B cell (primary cell): ENCODE measurements around the gene NTM. TPM values are rescaled to one million over a fixed set of nuclear protein-coding genes. Genes with fewer than 3 reads are reported as not detected.

Experiments
- ATAC-seq: fragments of 200-7000 bp; cut with Tn5 transposase; one replicate; pipeline ENCODE4 v1.10.0; 2021; ENCODE audit warnings: low read depth, mild to moderate bottlenecking, moderate number of reproducible peaks, moderate library complexity
- CTCF ChIA-PET: fragments of 350-600 bp; sonication (Branson Sonifier 250); formaldehyde crosslinking; loops from one replicate; lab custom pipeline; 2021; ENCODE audit warnings: antibody characterized with exemption, inconsistent platforms; lab: Charles Lee
- POLR2A ChIA-PET: fragments of 350-600 bp; sonication (Branson Sonifier 250); formaldehyde crosslinking; loops from one replicate; lab custom pipeline; 2021; ENCODE audit warnings: antibody characterized with exemption; lab: Charles Lee
- DNase-seq: peaks from one replicate; pipeline ENCODE4 v3.0.0; 2013
- H2AFZ ChIP-seq: 2 replicates; pipeline ENCODE4 v1.6.1; 2012; ENCODE audit warnings: mild to moderate bottlenecking, low read depth, low read length; ENCODE audit not compliant: insufficient read depth, poor library complexity, severe bottlenecking
- H3K27ac ChIP-seq, 2 donors: 1 replicate in 1 of 2; 2 replicates in 1 of 2; pipeline ENCODE4 v1.5.1; 2012 to 2013; ENCODE audit warnings: low read length in 2 of 2, mild to moderate bottlenecking in 2 of 2, moderate library complexity in 1 of 2
- H3K27me3 ChIP-seq, 4 experiments: fragments of 200-600 bp in 1 of 4; sonication (generic) in 1 of 4; replicated peaks in 1 of 4; 1 replicate in 2 of 4; 2 replicates in 2 of 4; pipeline versions ENCODE4 v1.6.1 to v1.7.0; 2013 to 2016; ENCODE audit warnings: low read length in 3 of 4, mild to moderate bottlenecking in 2 of 4, mixed read lengths in 1 of 4, moderate library complexity in 1 of 4; ENCODE audit not compliant: insufficient read depth in 4 of 4, control insufficient read depth in 3 of 4; ENCODE audit errors: control extremely low read depth in 1 of 4
- H3K36me3 ChIP-seq, 2 experiments: replicated peaks in 1 of 2; 1 replicate in 1 of 2; 2 replicates in 1 of 2; pipeline versions ENCODE4 v1.6.1 to v1.7.1; 2013; ENCODE audit warnings: low read length in 1 of 2; ENCODE audit not compliant: insufficient read depth in 2 of 2, control insufficient read depth in 1 of 2; ENCODE audit errors: control extremely low read depth in 1 of 2, extremely low read depth in 1 of 2
- H3K4me1 ChIP-seq, 2 donors: fragments of 200-600 bp in 1 of 2; sonication (generic) in 1 of 2; 1 replicate in 1 of 2; 2 replicates in 1 of 2; pipeline versions ENCODE4 v1.5.1 to v1.6.1; 2013 to 2017; ENCODE audit warnings: low read length in 2 of 2; ENCODE audit not compliant: control insufficient read depth in 2 of 2, insufficient read depth in 2 of 2
- H3K4me2 ChIP-seq: replicated peaks from 2 replicates; pipeline ENCODE3; 2012; ENCODE audit warnings: mild to moderate bottlenecking, low read depth, low read length; ENCODE audit not compliant: poor library complexity, severe bottlenecking
- H3K4me3 ChIP-seq, 5 experiments: fragments of 200-600 bp in 1 of 5; sonication (generic) in 1 of 5; 1 replicate in 3 of 5; 2 replicates in 2 of 5; pipeline versions ENCODE4 v1.5.1 to v1.7.0; 2011 to 2016; ENCODE audit warnings: low read length in 4 of 5, mild to moderate bottlenecking in 4 of 5, low read depth in 2 of 5, control low read depth in 1 of 5, moderate library complexity in 1 of 5; ENCODE audit not compliant: insufficient read depth in 1 of 5; ENCODE audit errors: control extremely low read depth in 1 of 5, extremely low read depth in 1 of 5
- H3K79me2 ChIP-seq: fragments of 200-600 bp; sonication (generic); one replicate; pipeline ENCODE4 v1.6.0; 2016; ENCODE audit warnings: low read length; ENCODE audit not compliant: control insufficient read depth, insufficient read depth
- H3K9ac ChIP-seq: fragments of 200-600 bp; sonication (generic); 2 replicates; pipeline ENCODE4 v1.6.1; 2017; ENCODE audit warnings: mild to moderate bottlenecking, low read length, moderate library complexity
- H3K9me3 ChIP-seq, 3 donors: one replicate each; pipeline versions ENCODE4 v1.6.1 to v1.7.1; 2013; ENCODE audit warnings: low read length in 2 of 3; ENCODE audit not compliant: control insufficient read depth in 2 of 3, insufficient read depth in 1 of 3; ENCODE audit errors: control extremely low read depth in 1 of 3
- H4K20me1 ChIP-seq: 2 replicates; pipeline ENCODE4 v1.6.0; 2012; ENCODE audit warnings: mild to moderate bottlenecking, low read length; ENCODE audit not compliant: insufficient read depth, control insufficient read depth, poor library complexity, severe bottlenecking
- H3K27ac Mint-ChIP-seq: one replicate; pipeline ENCODE4 v1.8.0; 2021; ENCODE audit warnings: mixed read lengths
- H3K27me3 Mint-ChIP-seq: one replicate; pipeline ENCODE4 v1.8.0; 2021; ENCODE audit warnings: mixed read lengths
- H3K4me1 Mint-ChIP-seq: one replicate; pipeline ENCODE4 v1.8.0; 2021; ENCODE audit warnings: mixed read lengths
- H3K4me3 Mint-ChIP-seq: one replicate; pipeline ENCODE4 v1.8.0; 2021; ENCODE audit warnings: mixed read lengths
- H3K9me3 Mint-ChIP-seq: one replicate; pipeline ENCODE4 v1.8.0; 2022; ENCODE audit warnings: mixed read lengths; ENCODE audit not compliant: insufficient read depth
- EZH2 ChIP-seq: IDR thresholded peaks from 2 replicates; pipeline ENCODE4 v1.6.1; 2012; ENCODE audit warnings: borderline replicate concordance, low read depth, mild to moderate bottlenecking, moderate library complexity, low read length; ENCODE audit not compliant: insufficient read depth, poor library complexity, severe bottlenecking
- WGBS: methylation state at CpG from one replicate; pipeline ENCODE4 v1.1.5; 2013; ENCODE audit warnings: missing lambda C conversion rate; ENCODE audit not compliant: insufficient coverage; 5-methylcytosine and 5-hydroxymethylcytosine counted together
- intact Hi-C: fragments of 100-400 bp; cut with micrococcal nuclease; formaldehyde crosslinking; loops from one replicate; pipeline ENCODE4 v1.10.0; 2022
- polyA plus RNA-seq: library from polyadenylated mRNA; depleted of rRNA; stranded (reverse); fragments of >200 nt; gene quantifications from 2 replicates; pipeline ENCODE4 v1.2.3, GENCODE V29; 2012
- total RNA-seq, 2 donors: library from RNA; stranded (reverse); fragments of 120-200 nt in 1 of 2; gene quantifications; 1 replicate in 1 of 2; 2 replicates in 1 of 2; pipeline versions ENCODE4 v1.2.3 to v1.2.4, GENCODE V29; 2013 to 2022
- TF ChIP-seq, protein P1 (sequence below): fragments of 200-600 bp; IDR thresholded peaks from one replicate; pipeline ENCODE4 v1.8.0; 2022; ENCODE audit warnings: antibody characterized with exemption, mild to moderate bottlenecking

Gene NTM
- total and polyA plus RNA-seq, 2 donors (not counting 1 experiment from before 2014, with no cell fraction given): not detected

DNA sequence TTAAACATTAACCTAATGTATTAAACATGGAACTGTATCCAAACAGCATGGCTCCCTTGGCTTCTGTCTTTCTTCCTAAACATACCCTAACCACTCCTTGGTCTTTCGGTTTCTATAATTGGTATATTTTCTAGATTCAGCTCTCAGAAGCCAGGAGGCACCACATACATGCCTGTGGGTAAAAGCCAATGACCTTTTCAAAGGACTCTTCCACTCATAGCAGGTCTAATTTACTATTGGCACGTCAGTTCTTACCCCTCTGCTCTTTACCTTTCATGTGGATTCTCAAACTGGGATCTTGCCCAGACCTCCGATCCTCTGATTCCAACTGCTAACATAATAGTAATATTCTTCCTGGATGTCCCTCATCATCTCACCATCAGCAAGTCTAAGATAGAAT is 835.1 kb downstream of the NTM start:
- POLR2A ChIA-PET: no interaction called here
- no peaks in the 10 kb centered on the region for H3K36me3 ChIP-seq
- no peak overlapping the region for H3K9ac ChIP-seq
- H3K4me2 ChIP-seq: no peak overlapping the region
- H3K4me1 Mint-ChIP-seq: no peaks in the 10 kb centered on the region
- DNase-seq (no peak), ATAC-seq (no peak)
- no peaks in the 10 kb centered on the region for H3K79me2 ChIP-seq
- no peak overlapping the region for H2AFZ ChIP-seq
- no peaks in the 10 kb centered on the region for H3K27me3 Mint-ChIP-seq
- 88% methylated on average over 2 of the region's 3 CpGs for WGBS
- no peaks in the 10 kb centered on the region for H4K20me1 ChIP-seq
- intact Hi-C loops: no loop called here
- no peaks in the 10 kb centered on the region for H3K4me1 ChIP-seq
- no peaks in the 10 kb centered on the region for H3K27me3 ChIP-seq
- peaks cover 0 to 3% (median 2%) of the 10 kb centered on the region in 3 donors for H3K9me3 ChIP-seq
- no peaks in the 10 kb centered on the region for H3K9me3 Mint-ChIP-seq
- H3K4me3 Mint-ChIP-seq: no peak overlapping the region
- no peak overlapping the region for H3K4me3 ChIP-seq
- TF ChIP-seq EZH2: no peak
- TF ChIP-seq, protein P1, sequence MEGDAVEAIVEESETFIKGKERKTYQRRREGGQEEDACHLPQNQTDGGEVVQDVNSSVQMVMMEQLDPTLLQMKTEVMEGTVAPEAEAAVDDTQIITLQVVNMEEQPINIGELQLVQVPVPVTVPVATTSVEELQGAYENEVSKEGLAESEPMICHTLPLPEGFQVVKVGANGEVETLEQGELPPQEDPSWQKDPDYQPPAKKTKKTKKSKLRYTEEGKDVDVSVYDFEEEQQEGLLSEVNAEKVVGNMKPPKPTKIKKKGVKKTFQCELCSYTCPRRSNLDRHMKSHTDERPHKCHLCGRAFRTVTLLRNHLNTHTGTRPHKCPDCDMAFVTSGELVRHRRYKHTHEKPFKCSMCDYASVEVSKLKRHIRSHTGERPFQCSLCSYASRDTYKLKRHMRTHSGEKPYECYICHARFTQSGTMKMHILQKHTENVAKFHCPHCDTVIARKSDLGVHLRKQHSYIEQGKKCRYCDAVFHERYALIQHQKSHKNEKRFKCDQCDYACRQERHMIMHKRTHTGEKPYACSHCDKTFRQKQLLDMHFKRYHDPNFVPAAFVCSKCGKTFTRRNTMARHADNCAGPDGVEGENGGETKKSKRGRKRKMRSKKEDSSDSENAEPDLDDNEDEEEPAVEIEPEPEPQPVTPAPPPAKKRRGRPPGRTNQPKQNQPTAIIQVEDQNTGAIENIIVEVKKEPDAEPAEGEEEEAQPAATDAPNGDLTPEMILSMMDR: no peak
- no peak overlapping the region for H3K27ac ChIP-seq
- H3K27ac Mint-ChIP-seq: no peak overlapping the region
- CTCF ChIA-PET: no interaction called here

DNA sequence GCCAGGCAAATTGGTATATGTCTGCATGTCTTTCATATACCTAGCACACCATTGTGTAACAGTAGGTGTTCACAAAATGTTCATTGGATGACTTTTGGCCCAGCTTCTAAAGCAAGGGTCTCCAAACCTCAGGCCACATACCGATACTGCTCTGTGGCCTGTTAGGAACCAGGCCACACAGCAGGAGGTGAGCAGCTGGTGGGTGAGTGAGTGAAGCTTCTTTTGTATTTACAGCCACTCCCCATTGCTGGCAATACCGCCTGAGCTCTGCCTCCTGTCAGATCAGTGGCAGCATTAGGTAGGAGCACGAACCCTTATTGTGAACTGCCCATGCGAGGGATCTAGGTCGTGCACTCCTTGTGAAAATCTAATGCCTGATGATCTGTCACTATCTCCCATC is 836.6 kb downstream of the NTM start:
- H3K4me1 Mint-ChIP-seq: no peaks in the 10 kb centered on the region
- no peaks in the 10 kb centered on the region for H3K36me3 ChIP-seq
- TF ChIP-seq, protein P1: no peak
- no peak for TF ChIP-seq EZH2
- no peak overlapping the region for H3K27ac ChIP-seq
- H3K9me3 ChIP-seq: peaks cover 0 to 2% (median 2%) of the 10 kb centered on the region in 3 donors
- no peak overlapping the region for H3K4me3 ChIP-seq
- intact Hi-C loops: no loop called here
- H2AFZ ChIP-seq: no peak overlapping the region
- no peaks in the 10 kb centered on the region for H3K79me2 ChIP-seq
- CTCF ChIA-PET: no interaction called here
- no peaks in the 10 kb centered on the region for H4K20me1 ChIP-seq
- POLR2A ChIA-PET: no interaction called here
- ATAC-seq: no peak
- H3K9ac ChIP-seq: no peak overlapping the region
- no peaks in the 10 kb centered on the region for H3K27me3 ChIP-seq
- 97% methylated on average over 4 of the region's 5 CpGs for WGBS
- no peak for DNase-seq
- no peaks in the 10 kb centered on the region for H3K27me3 Mint-ChIP-seq
- no peak overlapping the region for H3K4me2 ChIP-seq
- no peak overlapping the region for H3K4me3 Mint-ChIP-seq
- no peaks in the 10 kb centered on the region for H3K9me3 Mint-ChIP-seq
- no peaks in the 10 kb centered on the region for H3K4me1 ChIP-seq
- no peak overlapping the region for H3K27ac Mint-ChIP-seq
